Osteoblast (primary cell): ENCODE measurements around the gene ELL2. TPM values are rescaled to one million over a fixed set of nuclear protein-coding genes. Genes with fewer than 3 reads are reported as not detected.

Source experiments
- DNase-seq: peaks from one replicate; pipeline ENCODE4 v3.0.0; 2011; ENCODE audit warnings: low spot score, mixed read lengths; ENCODE audit not compliant: insufficient read length; ENCODE audit errors: missing footprints
- H2AFZ ChIP-seq: 2 replicates; pipeline ENCODE4 v1.6.0; 2011; ENCODE audit warnings: mild to moderate bottlenecking, low read length
- H3K27ac ChIP-seq: 2 replicates; pipeline ENCODE4 v1.5.1; 2011; ENCODE audit warnings: mild to moderate bottlenecking, low read depth, low read length, moderate library complexity
- H3K27me3 ChIP-seq: 2 replicates; pipeline ENCODE4 v1.6.0; 2012; ENCODE audit warnings: mild to moderate bottlenecking, control low read depth, inconsistent platforms, low read length, moderate library complexity; ENCODE audit not compliant: insufficient read depth
- H3K36me3 ChIP-seq: 2 replicates; pipeline ENCODE4 v1.5.1; 2011; ENCODE audit warnings: mild to moderate bottlenecking, low read length, control low read depth, moderate library complexity; ENCODE audit not compliant: insufficient read depth
- H3K4me1 ChIP-seq: 2 replicates; pipeline ENCODE4 v1.5.1; 2011; ENCODE audit warnings: mild to moderate bottlenecking, low read length, control low read depth, moderate library complexity; ENCODE audit not compliant: insufficient read depth
- H3K4me2 ChIP-seq: 2 replicates; pipeline ENCODE4 v1.6.0; 2011; ENCODE audit warnings: mild to moderate bottlenecking, low read length; ENCODE audit not compliant: insufficient read depth
- H3K4me3 ChIP-seq: fragments of 200-600 bp; sonication (generic); 3 replicates; pipeline ENCODE4 v1.5.1; 2012; ENCODE audit warnings: mild to moderate bottlenecking, low read length, inconsistent platforms; ENCODE audit not compliant: insufficient read depth
- H3K79me2 ChIP-seq: 2 replicates; pipeline ENCODE4 v1.6.0; 2012; ENCODE audit warnings: mild to moderate bottlenecking, low read length, control low read depth, inconsistent platforms; ENCODE audit not compliant: insufficient read depth
- H3K9me3 ChIP-seq: 2 replicates; pipeline ENCODE4 v1.5.1; 2011; ENCODE audit warnings: low read depth, low read length, control low read depth
- H4K20me1 ChIP-seq: 2 replicates; pipeline ENCODE4 v1.6.0; 2012; ENCODE audit warnings: mild to moderate bottlenecking, low read length, control low read depth; ENCODE audit not compliant: insufficient read depth
- CTCF ChIP-seq: IDR thresholded peaks from 2 replicates; pipeline ENCODE4 v1.5.1; 2011; ENCODE audit warnings: mild to moderate bottlenecking, low read depth, low read length, moderate library complexity; ENCODE audit errors: extremely low read depth
- total RNA-seq: library from RNA; depleted of rRNA; stranded (reverse); fragments of >200 nt; gene quantifications from 2 replicates; pipeline ENCODE4 v1.2.3, GENCODE V29; 2012

Gene ELL2
- total RNA-seq, 1 donor = 123 TPM

- DNase-seq = peak; percentile 86
- no peak for TF ChIP-seq CTCF
- peak overlapping the region; percentile 93 for H3K4me2 ChIP-seq
- H3K27ac ChIP-seq = peak overlapping the region; percentile 96
- H3K79me2 ChIP-seq = peaks cover 71% of the 10 kb centered on the region
- peak overlapping the region; percentile 94 for H3K4me3 ChIP-seq
- no peaks in the 10 kb centered on the region for H3K9me3 ChIP-seq
- peaks cover 9% of the 10 kb centered on the region for H3K36me3 ChIP-seq
- peaks cover 64% of the 10 kb centered on the region for H4K20me1 ChIP-seq
- no peak overlapping the region for H2AFZ ChIP-seq
- no peaks in the 10 kb centered on the region for H3K27me3 ChIP-seq
- H3K4me1 ChIP-seq = peaks cover 46% of the 10 kb centered on the region
Observed at GRCh38 chr5:95959051-95959887, 2.4 kb downstream of the ELL2 start.

GRCh38 chr5:95958310-95959014, 3.2 kb downstream of the ELL2 start:
- Histone ChIP-seq H3K9me3 (no peaks in the 10 kb centered on the region), H3K4me3 (peak overlapping the region; percentile 94), H3K27ac (peak overlapping the region; percentile 96), H3K79me2 (peaks cover 79% of the 10 kb centered on the region), H3K27me3 (no peaks in the 10 kb centered on the region), H2AFZ (no peak overlapping the region), H3K4me2 (peak overlapping the region; percentile 93), H3K4me1 (peaks cover 46% of the 10 kb centered on the region), H3K36me3 (peaks cover 9% of the 10 kb centered on the region), H4K20me1 (peaks cover 68% of the 10 kb centered on the region)
- no peak for DNase-seq
- TF ChIP-seq CTCF = no peak

GRCh38 chr5:95957561-95958203, 4.0 kb downstream of the ELL2 start:
- Histone ChIP-seq H3K27me3 (no peaks in the 10 kb centered on the region), H3K4me2 (peak overlapping the region; percentile 93), H4K20me1 (peaks cover 75% of the 10 kb centered on the region), H2AFZ (no peak overlapping the region), H3K27ac (peak overlapping the region; percentile 96), H3K79me2 (peaks cover 87% of the 10 kb centered on the region), H3K4me3 (peak overlapping the region; percentile 94), H3K4me1 (peaks cover 46% of the 10 kb centered on the region), H3K36me3 (peaks cover 9% of the 10 kb centered on the region), H3K9me3 (no peaks in the 10 kb centered on the region)
- peak; percentile 55 for DNase-seq
- no peak for TF ChIP-seq CTCF
